ENCODE data around the gene ANKEF1. TPM values are rescaled to one million over a fixed set of nuclear protein-coding genes. Genes with fewer than 3 reads are reported as not detected.
"Not testable (repeated sequence)": the region's sequence is repeated elsewhere in the genome, so short reads cannot be mapped to it uniquely, and the experiment has no call there.

ANKEF1 gene
- total RNA-seq, 1 donor from 2014 or later, result 8.3 TPM

DNA sequence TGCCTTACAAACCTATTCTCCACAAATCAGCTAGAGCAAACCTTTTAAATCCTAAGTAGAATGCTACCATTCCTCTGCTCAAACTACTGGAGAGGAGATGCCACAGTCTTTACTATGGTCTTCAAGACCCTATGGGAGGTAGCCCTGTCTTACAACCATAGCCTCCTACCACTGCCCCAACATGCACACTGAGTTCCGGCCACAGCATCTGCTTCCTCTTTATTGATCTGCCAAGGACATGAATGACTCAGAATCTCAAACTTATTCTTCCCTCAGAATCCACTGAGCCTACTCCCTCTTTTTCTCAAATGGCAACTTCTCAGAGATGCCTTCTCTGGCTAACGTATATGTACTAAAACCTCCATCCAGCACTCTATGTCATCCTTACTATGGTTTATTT is 12.2 kb upstream of the ANKEF1 start:
- Histone ChIP-seq H3K4me2 (no peak overlapping the region), H3K9me3 (ENCODE audit: low read depth) (no peaks in the 10 kb centered on the region), H3K36me3 (no peaks in the 10 kb centered on the region), H4K20me1 (ENCODE audit: low read depth) (no peaks in the 10 kb centered on the region), H3K4me1 (no peaks in the 10 kb centered on the region), H3K27me3 (no peaks in the 10 kb centered on the region), H3K9ac (no peak overlapping the region), H3K4me3 (no peak overlapping the region), H3K27ac (no peak overlapping the region), H3K79me2 (ENCODE audit: low read depth) (no peaks in the 10 kb centered on the region), H2AFZ (replicated peaks) (no peak overlapping the region), H3F3A (ENCODE audit: low read depth) (no peaks in the 10 kb centered on the region)
- no peak for DNase-seq (ENCODE audit: low spot score)
- H3K4me1 Mint-ChIP-seq, result no peaks in the 10 kb centered on the region
- no peaks in the 10 kb centered on the region for H3K27me3 Mint-ChIP-seq (ENCODE audit: insufficient read depth, low read depth)
- H3K4me3 Mint-ChIP-seq, result no peak overlapping the region
- no peaks in the 10 kb centered on the region for H3K36me3 Mint-ChIP-seq
- no peak overlapping the region for H3K27ac Mint-ChIP-seq
- H3K9me3 Mint-ChIP-seq, result peaks cover 2% of the 10 kb centered on the region
- no peak for TF ChIP-seq EZH2 (IDR thresholded peaks at IDR 0.05)
- TF ChIP-seq, protein P1, sequence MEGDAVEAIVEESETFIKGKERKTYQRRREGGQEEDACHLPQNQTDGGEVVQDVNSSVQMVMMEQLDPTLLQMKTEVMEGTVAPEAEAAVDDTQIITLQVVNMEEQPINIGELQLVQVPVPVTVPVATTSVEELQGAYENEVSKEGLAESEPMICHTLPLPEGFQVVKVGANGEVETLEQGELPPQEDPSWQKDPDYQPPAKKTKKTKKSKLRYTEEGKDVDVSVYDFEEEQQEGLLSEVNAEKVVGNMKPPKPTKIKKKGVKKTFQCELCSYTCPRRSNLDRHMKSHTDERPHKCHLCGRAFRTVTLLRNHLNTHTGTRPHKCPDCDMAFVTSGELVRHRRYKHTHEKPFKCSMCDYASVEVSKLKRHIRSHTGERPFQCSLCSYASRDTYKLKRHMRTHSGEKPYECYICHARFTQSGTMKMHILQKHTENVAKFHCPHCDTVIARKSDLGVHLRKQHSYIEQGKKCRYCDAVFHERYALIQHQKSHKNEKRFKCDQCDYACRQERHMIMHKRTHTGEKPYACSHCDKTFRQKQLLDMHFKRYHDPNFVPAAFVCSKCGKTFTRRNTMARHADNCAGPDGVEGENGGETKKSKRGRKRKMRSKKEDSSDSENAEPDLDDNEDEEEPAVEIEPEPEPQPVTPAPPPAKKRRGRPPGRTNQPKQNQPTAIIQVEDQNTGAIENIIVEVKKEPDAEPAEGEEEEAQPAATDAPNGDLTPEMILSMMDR (IDR thresholded peaks at IDR 0.05), result no peak
- TF ChIP-seq EZH2phosphoT487 (IDR thresholded peaks at IDR 0.05), result no peak

DNA sequence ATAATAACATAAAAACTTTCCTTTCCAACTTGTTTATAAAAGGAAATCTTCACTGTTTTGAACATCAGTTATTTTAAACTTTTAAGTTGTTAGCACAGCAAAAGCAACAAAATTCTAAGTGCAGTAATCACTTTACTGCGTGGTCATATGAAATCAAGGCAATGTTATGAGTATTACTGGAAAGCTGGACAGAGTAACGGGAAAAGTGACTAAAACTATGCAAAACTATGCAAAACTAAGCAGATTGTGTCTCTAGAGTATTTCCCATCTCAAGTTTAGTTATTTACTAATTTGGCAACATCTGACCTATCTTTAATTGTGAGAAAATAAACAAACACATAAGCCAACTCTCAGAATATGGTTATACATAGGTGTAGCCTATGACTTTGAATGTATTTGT is 10.9 kb upstream of the ANKEF1 start:
- Histone ChIP-seq H4K20me1 (ENCODE audit: low read depth) (no peaks in the 10 kb centered on the region), H2AFZ (replicated peaks) (no peak overlapping the region), H3K9me3 (ENCODE audit: low read depth) (no peaks in the 10 kb centered on the region), H3K4me3 (no peak overlapping the region), H3K27ac (no peak overlapping the region), H3K79me2 (ENCODE audit: low read depth) (no peaks in the 10 kb centered on the region), H3K4me1 (no peaks in the 10 kb centered on the region), H3K9ac (no peak overlapping the region), H3K27me3 (no peaks in the 10 kb centered on the region), H3K36me3 (no peaks in the 10 kb centered on the region), H3F3A (ENCODE audit: low read depth) (no peaks in the 10 kb centered on the region), H3K4me2 (no peak overlapping the region)
- Mint-ChIP-seq H3K4me1 (no peaks in the 10 kb centered on the region), H3K4me3 (no peak overlapping the region), H3K27ac (no peak overlapping the region), H3K9me3 (peaks cover 2% of the 10 kb centered on the region), H3K27me3 (ENCODE audit: insufficient read depth, low read depth) (no peaks in the 10 kb centered on the region), H3K36me3 (no peaks in the 10 kb centered on the region)
- no peak for DNase-seq (ENCODE audit: low spot score)
- no peak for TF ChIP-seq EZH2 (IDR thresholded peaks at IDR 0.05)
- TF ChIP-seq, protein P1 (IDR thresholded peaks at IDR 0.05), result no peak
- TF ChIP-seq EZH2phosphoT487 (IDR thresholded peaks at IDR 0.05), result no peak

DNA sequence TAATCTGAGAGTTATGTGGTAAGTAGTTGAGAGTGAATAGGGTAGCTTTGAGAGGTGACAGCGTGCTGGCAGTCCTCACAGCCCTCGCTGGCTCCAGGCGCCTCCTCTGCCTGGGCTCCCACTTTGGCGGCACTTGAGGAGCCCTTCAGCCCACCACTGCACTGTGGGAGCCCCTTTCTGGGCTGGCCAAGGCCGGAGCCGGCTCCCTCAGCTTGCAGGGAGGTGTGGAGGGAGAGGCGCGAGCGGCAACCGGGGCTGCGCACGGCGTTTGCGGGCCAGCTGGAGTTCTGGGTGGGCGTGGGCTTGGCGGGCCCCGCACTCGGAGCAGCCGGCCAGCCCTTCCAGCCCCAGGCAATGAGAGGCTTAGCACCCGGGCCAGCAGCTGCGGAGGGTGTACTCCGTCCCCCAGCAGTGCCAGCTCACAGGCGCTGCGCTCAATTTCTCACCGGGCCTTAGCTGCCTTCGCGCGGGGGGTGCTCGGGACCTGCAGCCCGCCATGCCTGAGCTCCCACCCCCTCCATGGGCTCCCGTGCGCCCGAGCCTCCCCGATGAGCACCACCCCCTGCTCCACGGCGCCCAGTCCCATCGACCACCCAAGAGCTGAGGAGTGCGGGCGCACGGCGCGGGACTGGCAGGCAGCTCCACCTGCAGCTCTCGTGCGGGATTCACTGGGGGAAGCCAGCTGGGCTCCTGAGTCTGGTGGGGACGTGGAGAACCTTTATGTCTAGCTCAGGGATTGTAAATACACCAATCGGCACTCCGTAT is 3.2 kb upstream of the ANKEF1 start:
- H3K4me3 ChIP-seq; H3F3A ChIP-seq (ENCODE audit: low read depth); H3K27me3 ChIP-seq; H3K4me1 ChIP-seq; H3K9me3 Mint-ChIP-seq; H3K36me3 ChIP-seq; H4K20me1 ChIP-seq (ENCODE audit: low read depth); H3K9me3 ChIP-seq (ENCODE audit: low read depth); H3K27ac Mint-ChIP-seq; DNase-seq (ENCODE audit: low spot score); H2AFZ ChIP-seq (replicated peaks); H3K9ac ChIP-seq; H3K36me3 Mint-ChIP-seq; H3K4me1 Mint-ChIP-seq; H3K4me3 Mint-ChIP-seq; H3K4me2 ChIP-seq; H3K27ac ChIP-seq; H3K79me2 ChIP-seq (ENCODE audit: low read depth); H3K27me3 Mint-ChIP-seq (ENCODE audit: insufficient read depth, low read depth): not testable (repeated sequence)

DNA sequence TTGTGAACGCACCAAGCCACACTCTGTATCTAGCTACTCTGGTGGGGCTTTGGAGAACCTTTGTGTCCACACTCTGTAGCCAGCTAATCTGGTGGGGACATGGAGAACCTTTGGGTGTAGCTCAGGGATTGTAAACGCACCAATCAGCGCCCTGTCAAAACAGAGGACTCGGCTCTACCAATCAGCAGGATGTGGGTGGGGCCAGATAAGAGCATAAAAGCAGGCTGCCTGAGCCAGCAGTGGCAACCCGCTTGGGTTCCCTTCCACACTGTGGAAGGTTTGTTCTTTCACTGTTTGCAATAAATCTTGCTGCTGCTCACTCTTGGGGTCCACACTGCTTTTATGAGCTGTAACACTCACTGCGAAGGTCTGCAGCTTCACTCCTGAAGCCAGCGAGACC is 2.5 kb upstream of the ANKEF1 start:
- H3K9ac ChIP-seq; H3K4me3 ChIP-seq; H3F3A ChIP-seq (ENCODE audit: low read depth); H3K9me3 Mint-ChIP-seq; H3K4me1 Mint-ChIP-seq; H3K27ac Mint-ChIP-seq; H3K36me3 ChIP-seq; DNase-seq (ENCODE audit: low spot score); H3K4me3 Mint-ChIP-seq; H3K36me3 Mint-ChIP-seq; H3K79me2 ChIP-seq (ENCODE audit: low read depth); H3K27ac ChIP-seq; H3K4me2 ChIP-seq; H3K27me3 Mint-ChIP-seq (ENCODE audit: insufficient read depth, low read depth); H3K27me3 ChIP-seq; H2AFZ ChIP-seq (replicated peaks); H3K9me3 ChIP-seq (ENCODE audit: low read depth); H4K20me1 ChIP-seq (ENCODE audit: low read depth); H3K4me1 ChIP-seq: not testable (repeated sequence)

Measured in neural progenitor cell (in vitro differentiated cells).